Endometrial microvascular endothelial cells (primary cell): ENCODE measurements around the gene CPZ. TPM values are rescaled to one million over a fixed set of nuclear protein-coding genes. Genes with fewer than 3 reads are reported as not detected.
"Not testable (repeated sequence)": the region's sequence is repeated elsewhere in the genome, so short reads cannot be mapped to it uniquely, and the experiment has no call there.

Source experiments
- in situ Hi-C: cut with HindIII; loops from 2 replicates; pipeline ENCODE4 v1.10.0; 2017; ENCODE audit warnings: low sequenced_read_pairs, low pct_unique_long_range_greater_than_20kb; ENCODE audit errors: inconsistent ontology term
- total RNA-seq: library from RNA; depleted of rRNA; stranded (reverse); fragments of >200 nt; gene quantifications from one replicate; pipeline ENCODE4 v1.2.3, GENCODE V29; 2015; ENCODE audit errors: inconsistent ontology term

The CPZ gene
- total RNA-seq, 1 donor from 2014 or later = not detected

- in situ Hi-C loops = no loop called here
These were observed 36.8 kb upstream of the CPZ start for GRCh38 chr4:8555716-8556115.

- in situ Hi-C loops = no loop called here
These were observed 36.0 kb upstream of the CPZ start for GRCh38 chr4:8556341-8557150.

- in situ Hi-C loops = no loop called here
These were observed 35.2 kb upstream of the CPZ start for GRCh38 chr4:8557151-8558076.

GRCh38 chr4:8558080-8558960 is 34.2 kb upstream of the CPZ start:
- in situ Hi-C loops = no loop called here

GRCh38 chr4:8559011-8559410 is 33.6 kb upstream of the CPZ start:
- in situ Hi-C loops = no loop called here

- in situ Hi-C loops = no loop called here
These were observed 32.9 kb upstream of the CPZ start for GRCh38 chr4:8559524-8560264.

- in situ Hi-C loops = no loop called here
These were observed 32.1 kb upstream of the CPZ start for GRCh38 chr4:8560265-8561047.

- in situ Hi-C loops = no loop called here
These were observed 28.0 kb upstream of the CPZ start for GRCh38 chr4:8564595-8564994.

- in situ Hi-C loops = no loop called here
These were observed 24.4 kb upstream of the CPZ start for GRCh38 chr4:8568068-8568668.

- in situ Hi-C loops = no loop called here
These were observed 22.4 kb upstream of the CPZ start for GRCh38 chr4:8570201-8570600.

- in situ Hi-C loops = no loop called here
These were observed 20.6 kb upstream of the CPZ start for GRCh38 chr4:8571702-8572685.

- in situ Hi-C loops = no loop called here
These were observed 19.3 kb upstream of the CPZ start for GRCh38 chr4:8573266-8573665.

- in situ Hi-C loops = no loop called here
These were observed 17.7 kb upstream of the CPZ start for GRCh38 chr4:8574796-8575370.

- in situ Hi-C loops = no loop called here
These were observed 17.1 kb upstream of the CPZ start for GRCh38 chr4:8575457-8575856.

- in situ Hi-C loops = not testable (repeated sequence)
These were observed 16.0 kb upstream of the CPZ start for GRCh38 chr4:8576591-8576990.

GRCh38 chr4:8577046-8577445 is 15.5 kb upstream of the CPZ start:
- in situ Hi-C loops = no loop called here
